HG02678 (cell line): ENCODE data around the gene ANGPT4.

ENCODE experiments used
- ATAC-seq: cut with Tn5 transposase; IDR thresholded peaks from one replicate; pipeline ENCODE4 v1.9.1; 2021; ENCODE audit warnings: mild to moderate bottlenecking, moderate library complexity; ENCODE audit not compliant: unreplicated experiment

ANGPT4 gene, protein sequence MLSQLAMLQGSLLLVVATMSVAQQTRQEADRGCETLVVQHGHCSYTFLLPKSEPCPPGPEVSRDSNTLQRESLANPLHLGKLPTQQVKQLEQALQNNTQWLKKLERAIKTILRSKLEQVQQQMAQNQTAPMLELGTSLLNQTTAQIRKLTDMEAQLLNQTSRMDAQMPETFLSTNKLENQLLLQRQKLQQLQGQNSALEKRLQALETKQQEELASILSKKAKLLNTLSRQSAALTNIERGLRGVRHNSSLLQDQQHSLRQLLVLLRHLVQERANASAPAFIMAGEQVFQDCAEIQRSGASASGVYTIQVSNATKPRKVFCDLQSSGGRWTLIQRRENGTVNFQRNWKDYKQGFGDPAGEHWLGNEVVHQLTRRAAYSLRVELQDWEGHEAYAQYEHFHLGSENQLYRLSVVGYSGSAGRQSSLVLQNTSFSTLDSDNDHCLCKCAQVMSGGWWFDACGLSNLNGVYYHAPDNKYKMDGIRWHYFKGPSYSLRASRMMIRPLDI

DNA sequence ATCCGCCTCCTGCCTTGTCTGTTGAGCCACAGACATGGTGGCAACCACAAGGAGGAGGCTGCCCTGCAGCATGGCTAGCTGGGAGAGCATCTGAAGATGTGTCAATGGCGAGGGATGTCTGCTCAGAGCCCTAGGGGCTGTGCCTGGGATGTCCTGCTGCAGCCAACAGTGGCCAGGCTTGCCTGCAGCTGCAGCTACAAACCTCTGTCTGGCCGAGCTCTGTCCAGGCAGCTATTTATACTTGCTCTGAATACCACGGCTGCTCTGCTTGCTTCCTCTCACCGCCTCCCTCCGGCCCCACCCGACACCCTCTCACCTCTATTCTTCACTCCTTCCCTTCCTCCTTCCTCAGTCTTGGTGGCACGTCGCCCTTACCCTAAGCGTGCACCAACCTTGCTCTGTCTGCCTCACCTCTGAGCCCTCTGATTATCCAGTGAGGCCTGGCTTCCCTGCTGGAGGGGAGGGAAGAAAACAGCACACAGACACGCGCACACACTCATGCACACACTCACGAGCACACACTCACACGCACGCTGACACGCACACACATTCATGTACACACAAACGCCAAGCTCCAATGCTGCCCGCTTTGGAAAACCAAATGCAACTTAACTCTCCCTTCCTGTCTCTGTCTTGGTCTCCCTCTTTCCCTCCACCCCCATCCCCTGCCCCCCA is at the start of gene ANGPT4:
ANGPT4 (minus strand) TSS at position 210 of the 675 bp plus-strand sequence; CDS start at position 90, 120 bp downstream.
- no peak for ATAC-seq

DNA sequence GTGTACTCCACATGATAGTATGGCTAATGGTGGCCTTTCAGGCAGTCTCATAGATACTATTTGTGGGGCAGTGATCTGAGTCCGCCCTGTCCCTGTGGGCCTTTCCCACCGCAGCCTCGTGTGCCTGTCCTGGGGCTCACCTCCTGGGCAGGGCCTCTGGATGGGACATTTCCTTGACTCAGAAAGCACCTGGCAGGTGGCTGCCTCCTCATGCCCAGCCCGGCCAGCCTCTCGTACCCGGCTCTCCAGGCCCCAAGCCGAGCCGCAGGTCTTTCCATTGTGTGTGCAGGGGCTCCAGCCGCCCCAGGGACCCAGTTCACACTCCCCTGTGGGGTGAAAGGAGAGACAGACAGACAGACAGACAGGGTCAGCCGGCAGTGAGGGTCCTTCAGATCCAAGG is 47.7 kb upstream of the ANGPT4 start:
- ATAC-seq, result no peak

DNA sequence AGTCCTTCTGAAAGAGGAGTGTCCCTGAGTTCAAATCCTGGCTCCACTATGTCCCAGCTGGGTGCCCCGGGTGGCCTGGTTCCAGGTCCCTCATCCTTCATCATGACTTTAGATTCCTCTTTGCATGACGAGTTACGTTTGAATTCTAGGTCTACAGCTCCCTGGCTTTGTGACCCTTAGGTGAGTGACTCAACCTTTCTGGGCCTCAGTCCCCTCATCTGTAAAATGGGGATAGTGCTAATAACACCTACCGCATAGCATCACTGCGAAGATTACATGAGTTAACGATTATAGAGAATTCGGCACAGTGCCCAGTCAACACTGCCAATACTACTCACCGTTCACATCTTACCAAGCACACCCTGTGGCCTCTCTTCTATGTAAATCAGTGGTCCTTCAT is 46.5 kb upstream of the ANGPT4 start:
- ATAC-seq, result no peak

DNA sequence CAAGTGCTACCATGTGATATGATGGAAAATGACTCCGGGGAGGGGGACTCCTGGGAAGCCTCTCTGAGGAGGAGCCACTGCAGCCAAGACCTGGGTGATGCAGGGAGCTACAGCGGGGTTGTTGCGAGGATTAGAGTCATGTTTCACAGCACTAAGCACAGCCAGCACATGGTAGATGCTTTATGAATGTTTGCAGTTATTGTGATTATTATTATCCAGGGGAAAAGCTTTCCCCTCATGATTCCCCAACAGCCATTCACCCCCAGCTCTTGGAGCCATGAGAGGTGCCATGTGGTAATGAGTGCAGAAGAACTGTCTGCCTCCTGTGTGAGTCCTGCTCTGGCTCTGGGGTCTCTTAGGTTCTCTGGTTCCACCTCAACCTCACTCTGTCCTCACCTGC is 46.1 kb upstream of the ANGPT4 start:
- ATAC-seq, result no peak

DNA sequence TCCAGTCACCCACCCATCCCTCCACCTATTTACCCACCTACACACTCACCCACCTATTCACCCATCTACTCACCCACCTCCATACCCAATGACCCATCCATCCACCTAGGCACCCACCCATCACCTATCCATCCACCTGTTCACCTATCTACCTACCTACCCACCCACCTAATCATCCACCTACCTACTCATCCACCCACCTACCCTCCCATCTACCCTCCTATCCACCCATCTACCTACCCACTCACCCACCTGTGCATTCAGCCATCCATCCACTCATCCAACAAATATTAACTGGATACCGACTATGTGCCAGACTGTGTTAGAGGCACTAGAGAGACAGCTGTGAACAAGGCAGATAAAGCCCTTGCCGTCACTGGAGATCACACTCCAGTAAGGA is 45.6 kb upstream of the ANGPT4 start:
- no peak for ATAC-seq

DNA sequence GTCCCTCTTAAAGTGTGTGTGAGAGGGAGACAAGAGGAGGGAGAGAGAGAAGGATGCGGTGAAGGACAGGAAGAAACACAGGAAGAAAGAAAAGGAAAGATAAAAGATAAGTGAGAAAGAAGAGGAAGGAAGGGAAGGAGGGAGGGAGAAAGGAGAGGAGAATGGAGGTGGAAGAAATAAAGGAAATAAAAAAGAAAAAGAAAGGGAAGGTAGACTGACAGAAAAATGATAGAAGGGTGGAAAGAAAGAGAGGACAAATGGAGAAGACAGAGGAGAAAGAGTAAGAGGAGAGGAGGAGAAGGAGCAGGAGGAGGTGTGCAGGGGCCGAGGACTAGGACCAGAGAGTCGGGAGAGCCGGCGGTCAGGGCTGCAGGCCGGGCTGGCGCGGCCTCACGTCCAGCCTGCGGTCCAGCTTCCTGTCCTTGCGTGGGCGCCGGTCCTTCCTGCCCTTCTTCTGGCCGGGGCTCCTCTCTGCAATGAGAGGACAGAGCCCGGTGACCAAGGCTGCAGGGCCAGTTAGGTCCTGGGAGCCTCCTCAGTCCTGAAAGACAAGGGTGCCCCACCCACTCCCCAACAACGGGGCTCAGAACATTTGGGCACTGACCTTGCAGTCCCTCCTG is 44.0 kb upstream of the ANGPT4 start:
- no peak for ATAC-seq

DNA sequence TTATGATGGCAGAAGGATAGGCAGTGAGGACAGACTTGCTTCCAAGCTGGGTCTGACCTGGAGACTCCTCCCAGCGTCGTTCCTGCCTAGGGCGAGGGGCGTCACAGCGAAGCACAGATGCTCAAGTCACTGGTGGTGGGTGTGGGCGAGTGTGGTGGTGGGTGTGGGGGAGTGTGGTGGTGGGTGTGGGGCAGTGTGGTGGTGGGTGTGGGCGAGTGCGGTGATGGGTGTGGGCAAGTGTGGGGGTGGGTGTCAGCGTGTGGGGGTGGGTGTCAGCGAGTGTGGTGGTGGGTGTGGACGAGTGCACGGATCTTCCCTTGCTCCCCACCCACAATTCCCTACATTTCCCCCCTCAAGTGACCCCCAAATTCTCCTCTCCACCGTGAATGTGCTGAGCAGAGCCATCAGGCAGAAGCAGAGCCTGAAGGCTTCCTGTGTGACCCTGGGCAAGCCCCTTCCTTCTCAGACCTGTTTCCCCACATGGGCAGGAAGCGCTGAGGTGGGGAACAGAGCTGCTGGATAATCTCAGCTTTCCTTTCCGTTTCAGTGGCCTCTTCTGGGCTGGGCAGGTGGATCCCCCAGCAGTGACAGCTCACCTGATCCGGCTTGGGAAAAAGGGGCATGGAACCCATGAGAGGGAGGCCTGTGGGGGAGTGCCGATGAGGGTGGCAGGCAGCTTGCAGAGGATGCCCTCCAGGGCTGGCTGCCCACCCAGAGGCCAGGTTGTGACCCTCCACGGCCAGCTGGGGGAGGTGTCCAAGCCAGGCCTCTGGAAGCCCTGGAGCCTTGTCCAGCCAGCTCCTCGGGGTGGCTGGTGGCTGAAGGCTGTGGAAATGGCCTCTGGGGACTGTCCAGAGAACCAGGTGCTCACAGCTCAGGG is 43.0 kb upstream of the ANGPT4 start:
- ATAC-seq, result no peak

DNA sequence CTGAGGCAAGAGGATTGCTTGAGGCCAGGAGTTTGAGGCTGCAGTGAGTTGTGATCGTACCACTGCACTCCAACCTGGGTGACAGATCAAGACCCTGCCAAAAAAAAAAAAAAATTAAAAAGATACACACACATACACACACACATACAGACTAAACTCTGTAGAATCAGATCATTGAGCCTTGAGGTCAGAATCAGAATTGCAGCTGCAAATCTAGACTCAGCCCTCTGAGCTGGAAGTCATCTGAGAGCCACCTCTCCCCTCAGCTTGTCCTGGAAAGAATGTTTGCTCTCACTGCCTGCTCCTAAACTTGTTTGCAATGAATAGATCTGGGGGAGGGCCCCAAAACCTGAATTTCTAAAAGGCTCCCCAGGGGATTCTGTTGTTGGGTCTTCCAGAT is 41.4 kb upstream of the ANGPT4 start:
- ATAC-seq, result no peak

DNA sequence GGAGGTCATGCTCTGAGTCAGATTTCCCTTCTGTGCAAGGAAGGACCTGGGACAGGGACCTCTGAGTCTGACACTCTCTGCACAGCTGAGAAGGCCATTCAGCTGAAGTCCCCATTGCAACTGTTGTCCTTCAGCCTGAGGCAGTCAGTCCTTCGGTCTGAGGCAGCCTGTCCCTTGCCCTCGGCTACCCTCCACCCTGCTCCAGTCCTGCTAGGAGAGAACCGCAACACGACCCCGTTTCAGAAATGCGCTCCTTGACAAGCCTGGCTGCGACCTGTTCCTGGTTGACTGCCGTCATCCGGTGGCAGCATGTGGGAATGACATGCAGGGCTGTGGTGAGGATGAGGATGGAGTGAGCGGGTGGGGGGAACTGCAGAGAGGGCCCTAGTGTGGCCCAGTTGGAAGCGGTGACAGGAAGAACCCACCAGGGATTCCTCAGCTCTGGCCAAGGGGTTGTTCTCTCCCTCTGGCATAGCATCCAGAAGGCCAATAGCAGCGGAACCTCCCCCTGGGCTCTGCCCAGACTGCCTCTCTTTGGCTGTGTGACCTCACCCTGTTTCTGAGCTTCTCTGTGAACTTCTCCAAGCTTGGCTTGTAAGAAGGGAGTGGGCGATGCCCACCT is 40.3 kb upstream of the ANGPT4 start:
- ATAC-seq, result no peak

DNA sequence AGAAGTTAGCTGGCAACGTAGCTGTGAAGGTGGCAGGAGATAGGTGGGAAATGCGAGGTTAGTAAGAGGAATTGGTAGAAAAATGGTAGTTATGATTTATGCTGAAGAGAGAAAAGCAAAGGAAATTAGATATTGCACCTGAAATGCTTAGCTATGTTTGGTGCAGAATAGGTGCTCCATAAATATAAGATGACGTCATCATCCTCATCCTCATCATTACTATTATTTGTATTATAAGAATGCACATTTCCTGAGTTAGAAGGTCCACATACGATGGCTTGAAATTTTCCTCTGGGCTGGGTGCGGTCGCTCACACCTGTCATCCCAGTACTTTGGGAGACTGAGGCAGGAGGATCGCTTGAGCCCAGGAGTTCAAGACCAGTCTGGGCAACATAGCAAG is 39.5 kb upstream of the ANGPT4 start:
- no peak for ATAC-seq

DNA sequence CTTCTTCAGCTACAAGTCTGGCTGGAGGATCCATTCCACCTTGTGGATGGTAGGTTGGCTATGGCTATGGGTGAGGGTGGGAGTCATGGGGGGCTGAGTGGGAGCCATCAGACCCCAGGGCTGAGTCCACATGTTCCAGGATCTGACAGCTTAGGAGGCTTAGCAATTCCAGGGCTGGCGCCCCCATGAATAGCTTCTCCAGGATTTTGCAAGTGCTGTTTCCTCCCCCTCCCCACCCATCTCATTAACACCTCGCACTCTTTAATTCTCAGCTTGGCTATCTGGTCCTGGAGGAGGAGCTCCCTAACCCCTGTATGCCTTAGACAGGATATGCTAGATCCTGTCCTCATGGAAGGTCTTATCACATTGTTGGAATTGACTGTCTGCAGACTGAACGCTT is 39.0 kb upstream of the ANGPT4 start:
- no peak for ATAC-seq

DNA sequence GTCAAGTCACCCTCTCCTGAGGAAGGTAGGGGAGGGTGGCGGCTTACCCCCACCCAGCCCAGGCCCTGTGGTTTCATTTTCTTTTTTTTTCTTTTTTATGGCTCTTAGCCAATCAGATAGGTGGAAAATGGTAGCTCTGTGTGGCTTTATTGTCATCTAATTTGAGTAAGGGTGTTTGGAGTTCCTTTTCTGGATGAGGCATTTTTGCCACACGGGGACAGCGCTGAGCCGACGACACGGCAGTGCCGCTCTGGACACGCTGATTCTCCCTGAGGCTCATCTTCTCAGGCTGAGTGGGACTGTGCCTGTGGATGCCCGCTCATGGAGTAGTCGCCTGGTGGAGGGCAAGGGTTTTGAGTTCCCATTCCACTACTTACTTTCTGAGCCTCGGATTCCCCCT is 37.6 kb upstream of the ANGPT4 start:
- no peak for ATAC-seq

DNA sequence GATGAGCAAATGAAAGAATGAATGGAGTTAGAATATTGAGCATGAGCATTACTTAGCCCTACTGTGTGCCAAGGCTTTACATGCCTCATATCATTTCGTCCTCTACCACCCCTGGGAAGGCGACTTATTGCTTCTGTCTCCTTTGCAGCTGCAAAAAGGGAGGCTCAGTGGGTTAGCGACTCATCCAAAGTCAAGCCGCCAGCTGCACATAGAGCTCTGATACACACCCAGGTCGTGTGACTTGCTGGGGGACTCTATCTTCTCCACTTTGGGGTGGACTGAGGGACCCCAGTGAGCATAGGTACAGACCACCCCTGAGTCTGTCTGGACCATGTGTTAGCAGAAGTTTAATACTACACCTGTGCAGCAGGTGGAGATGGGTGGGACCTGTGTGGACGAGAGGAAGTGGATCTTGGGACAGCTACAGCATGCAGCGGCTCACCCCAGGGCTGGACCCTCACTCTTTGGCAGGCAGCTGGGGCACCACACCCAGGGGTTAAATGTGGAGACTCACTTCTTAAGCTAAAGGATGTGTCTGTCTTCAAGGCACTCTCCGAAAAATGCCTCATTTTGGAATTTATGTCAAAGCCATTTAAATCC is 36.2 kb upstream of the ANGPT4 start:
- no peak for ATAC-seq

DNA sequence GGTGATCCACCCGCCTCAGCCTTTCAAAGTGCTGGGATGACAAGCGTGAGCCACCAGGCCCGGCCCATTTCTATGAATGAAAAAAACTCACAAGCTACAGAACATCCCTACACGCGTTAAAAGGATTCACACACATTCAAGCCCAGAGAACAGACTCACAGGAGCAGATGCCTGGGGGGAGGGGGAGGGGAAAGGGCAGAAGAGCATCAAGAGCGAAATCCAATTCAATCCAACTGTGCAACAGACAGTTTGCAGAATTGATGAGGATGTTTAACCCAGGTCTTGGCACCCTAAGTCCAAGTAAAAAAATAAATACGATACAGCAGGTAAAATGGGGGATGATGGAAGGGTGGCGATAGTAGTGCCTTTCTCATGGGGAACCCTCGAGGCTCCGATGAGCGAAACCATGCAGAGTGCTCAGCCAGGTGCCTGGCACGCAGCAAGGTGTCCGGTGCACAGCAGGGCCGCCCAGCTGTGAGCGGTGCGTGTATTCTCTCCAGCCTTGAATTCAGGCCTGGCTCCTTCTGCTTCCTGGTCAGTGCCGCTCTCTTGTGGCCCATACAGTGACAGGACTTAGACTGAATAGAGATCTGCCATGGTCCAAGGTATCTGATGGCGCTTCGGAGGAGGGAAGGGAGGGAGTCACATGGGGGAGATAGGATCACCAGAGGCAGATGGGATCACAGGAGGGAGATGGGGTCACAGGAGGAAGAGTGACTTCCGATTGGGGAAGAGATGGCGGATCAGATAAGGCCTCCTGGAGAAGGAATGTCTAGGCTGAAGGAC is 35.4 kb upstream of the ANGPT4 start:
- ATAC-seq, result no peak

DNA sequence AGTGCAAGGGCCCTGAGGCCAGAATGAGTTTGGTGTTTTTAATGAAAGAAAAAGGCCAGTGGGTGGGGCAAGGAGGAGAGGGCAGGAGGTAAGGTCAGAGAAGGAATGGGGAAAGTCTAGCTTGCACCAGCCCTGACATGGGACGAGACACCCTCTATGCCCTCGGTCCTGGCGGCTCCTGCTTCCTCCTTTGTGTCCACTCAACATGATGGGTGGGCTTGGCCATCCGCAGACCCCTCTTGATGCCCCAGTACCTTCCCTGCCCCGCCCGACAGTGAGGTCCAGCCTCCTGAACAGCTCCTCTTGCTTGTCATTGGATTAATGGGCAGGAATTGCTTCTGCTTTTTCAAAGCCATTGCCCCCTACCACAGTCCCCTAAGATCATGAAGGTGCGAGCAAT is 33.6 kb upstream of the ANGPT4 start:
- ATAC-seq, result no peak

DNA sequence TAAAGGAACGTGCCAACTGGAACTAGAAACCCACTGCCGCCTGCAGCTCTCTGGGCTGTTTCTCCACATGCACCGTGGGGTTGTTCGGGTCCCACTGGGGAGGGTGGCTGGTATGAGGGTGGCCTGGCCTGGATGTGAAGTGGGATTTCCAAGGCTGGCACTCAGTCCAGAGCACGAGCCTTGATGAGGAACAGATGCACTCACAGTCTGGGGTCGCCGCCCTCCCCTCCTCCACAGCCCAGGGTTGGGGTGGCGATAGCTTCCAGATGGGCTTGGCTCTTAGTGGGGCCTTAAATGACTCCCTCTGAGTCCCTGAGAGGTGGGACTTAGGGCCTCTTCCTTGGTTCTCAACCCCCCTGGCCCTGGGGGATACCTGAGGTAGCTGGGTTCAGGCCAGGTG is 30.7 kb upstream of the ANGPT4 start:
- no peak for ATAC-seq

DNA sequence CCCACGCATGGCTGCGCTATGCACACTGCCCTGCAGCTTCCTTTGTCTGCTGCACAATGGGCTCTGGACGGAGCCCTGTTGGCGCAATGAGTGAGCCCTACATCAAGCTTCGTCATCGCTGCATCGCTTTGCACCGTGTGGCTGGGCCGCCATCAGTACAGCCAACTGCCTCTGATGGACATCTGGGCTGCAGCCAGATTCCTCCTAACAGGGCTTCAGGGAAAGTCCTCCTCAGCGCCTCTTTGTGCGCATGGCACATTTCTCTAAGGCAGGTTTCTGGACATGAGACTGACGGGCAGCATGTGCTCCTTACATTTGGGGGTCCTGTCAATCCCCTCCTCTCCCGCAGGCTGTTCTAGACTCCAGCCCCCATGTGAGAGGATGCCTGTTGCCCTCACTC is 29.7 kb upstream of the ANGPT4 start:
- no peak for ATAC-seq

DNA sequence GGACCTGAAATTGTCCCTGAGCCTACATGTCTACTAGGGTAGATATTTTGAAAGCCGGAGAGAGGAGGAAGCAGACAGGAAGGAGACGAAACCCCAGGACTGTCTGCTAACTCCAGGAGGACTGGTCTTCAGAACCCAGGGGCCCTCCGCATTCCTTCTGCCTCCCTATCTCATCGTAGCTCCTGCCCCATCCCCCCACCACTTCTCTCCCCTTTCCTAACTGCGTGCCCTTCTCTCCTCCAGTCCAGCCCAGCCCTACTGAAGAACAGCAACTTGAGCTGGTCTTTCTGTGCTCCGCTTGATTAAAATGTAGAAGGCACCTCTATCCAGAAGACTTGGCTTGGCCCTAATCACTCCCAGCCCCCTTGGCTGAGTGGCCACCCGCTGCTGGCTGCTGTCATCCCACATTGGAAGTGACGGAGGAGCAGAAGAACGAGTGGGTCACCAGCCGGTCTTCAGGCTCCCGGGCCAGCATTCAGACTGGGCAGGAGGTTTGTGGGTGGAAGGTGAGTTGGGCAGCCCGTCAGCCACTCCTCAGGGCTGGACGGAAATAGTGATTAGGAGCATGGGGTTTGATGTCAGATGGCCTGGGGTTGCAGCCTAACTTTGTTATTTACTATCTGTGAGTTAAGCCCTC is 28.8 kb upstream of the ANGPT4 start:
- ATAC-seq, result no peak

DNA sequence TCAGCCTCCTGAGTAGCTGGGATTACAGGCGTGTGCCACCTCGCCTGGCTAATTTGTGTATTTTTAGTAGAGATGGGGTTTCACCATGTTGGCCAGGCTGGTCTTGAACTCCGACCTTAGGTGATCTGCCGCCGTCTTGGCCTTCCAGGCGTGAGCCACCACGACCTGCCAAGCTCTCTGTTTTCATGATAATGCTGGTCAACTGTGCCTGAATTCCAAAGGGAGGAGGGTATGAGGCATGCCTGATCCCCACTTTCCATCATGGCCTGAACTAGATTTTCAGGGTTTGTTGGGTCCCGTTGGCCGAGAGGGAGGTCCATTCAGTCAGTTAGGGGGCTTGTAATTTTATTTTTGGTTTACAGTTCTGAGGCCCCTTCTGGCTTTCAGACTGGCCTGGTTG is 28.0 kb upstream of the ANGPT4 start:
- no peak for ATAC-seq
